ELF-1 (cell line): ENCODE measurements around the gene ACSF3.

Experiments used
- DNase-seq: peaks from one replicate; pipeline ENCODE4 v3.0.0-alpha.2; 2016; ENCODE audit warnings: low read depth, low spot score

The ACSF3 gene

GRCh38 chr16:89144681-89145080 lies 51.0 kb downstream of the ACSF3 start:
- DNase-seq: no peak

DNA sequence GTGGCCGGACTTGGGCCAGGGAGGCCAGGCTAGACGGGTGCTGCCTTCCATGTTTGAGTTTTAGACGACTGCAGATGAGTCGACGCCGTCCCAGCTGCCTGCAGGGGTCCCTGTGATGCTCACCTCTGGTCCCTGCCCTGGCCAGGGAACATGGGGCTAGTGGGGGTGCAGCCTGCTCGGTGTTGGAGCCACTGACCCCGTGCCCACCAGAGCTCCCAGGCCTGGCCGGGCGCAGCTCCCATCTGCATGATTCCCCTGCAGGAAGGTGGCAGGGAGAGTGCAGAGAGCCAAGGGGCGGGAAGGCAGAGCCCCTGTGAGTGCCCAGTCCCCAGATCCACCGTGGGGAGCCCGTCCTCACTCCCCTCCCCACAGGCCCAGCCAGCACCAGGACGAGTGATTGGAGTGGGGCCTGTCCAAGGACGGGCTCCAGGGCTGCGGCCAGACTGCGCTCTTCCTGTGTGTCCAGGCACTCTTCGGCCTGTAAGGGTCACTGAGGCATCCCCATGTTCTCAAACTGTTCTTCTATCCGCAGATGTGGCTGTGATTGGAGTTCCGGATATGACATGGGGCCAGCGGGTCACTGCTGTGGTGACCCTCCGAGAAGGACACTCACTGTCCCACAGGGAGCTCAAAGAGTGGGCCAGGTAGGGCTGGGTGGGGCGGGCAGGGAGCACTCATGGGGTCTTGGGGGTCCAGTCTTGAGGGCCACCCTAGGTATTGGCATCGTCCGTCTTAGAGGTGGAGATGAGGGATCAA lies 51.9 kb downstream of the ACSF3 start:
- no peak for DNase-seq

DNA sequence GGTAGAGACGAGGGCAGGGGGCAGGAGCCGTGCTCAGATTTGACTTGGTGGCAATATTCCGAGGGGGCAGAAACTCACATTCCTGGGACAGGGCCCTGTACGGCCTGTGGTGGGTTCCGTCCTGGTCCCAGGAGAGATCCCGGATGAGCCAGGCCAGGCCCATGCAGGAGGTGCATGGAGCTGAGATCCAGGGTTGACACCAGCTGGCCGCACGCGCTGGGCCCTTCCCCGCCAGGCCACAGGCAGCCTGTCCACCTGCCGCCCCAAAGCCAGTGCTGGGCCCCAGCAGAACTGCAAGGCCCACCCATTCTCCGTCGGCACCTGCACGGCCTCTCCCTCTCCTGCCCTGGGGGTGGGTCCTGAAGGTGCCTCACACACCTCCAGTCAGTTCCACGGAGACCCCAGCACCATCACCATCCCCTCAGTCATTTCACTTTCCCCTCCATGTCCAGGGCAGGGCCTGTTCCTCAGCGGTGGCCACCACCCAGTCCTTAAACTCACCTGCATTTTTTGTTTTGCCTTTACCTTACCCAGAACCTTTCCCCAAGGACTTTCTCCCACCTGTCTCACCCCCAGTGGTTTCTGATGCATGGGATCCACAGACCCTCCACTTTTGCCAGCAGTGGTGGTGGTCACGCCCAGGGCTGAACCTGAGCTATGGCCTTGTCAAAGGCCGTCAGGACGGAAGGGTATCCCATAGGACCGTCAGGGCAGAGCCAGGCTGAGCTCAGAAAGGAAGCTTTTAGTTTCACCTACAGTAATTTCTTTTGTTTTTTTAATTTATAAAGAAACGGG lies 52.8 kb downstream of the ACSF3 start:
- DNase-seq: no peak

- DNase-seq: no peak
Observed at GRCh38 chr16:89147085-89147817, 53.6 kb downstream of the ACSF3 start.

DNA sequence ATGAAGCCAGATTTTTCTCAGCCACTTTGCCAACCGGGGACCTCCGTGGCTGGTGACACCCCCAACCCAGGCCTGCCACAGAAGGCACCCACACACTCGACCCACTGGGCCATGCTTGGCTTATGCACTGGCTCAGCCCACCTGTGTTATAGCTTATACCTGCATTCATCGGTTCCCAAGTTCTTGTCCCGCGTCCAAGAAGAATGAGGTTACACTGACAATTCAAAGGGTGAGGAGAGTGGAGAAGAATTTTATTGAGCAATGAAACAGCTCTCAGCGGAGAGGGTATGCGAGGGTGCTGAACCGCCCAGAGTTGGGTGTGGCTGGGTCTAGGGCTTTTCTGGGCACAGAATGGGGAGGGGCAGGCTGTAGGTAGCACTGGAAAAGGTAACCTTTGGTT lies 55.7 kb downstream of the ACSF3 start:
- DNase-seq: no peak

GRCh38 chr16:89150090-89150835 lies 56.6 kb downstream of the ACSF3 start:
- DNase-seq: no peak

GRCh38 chr16:89150981-89151380 lies 57.3 kb downstream of the ACSF3 start:
- DNase-seq: no peak

DNA sequence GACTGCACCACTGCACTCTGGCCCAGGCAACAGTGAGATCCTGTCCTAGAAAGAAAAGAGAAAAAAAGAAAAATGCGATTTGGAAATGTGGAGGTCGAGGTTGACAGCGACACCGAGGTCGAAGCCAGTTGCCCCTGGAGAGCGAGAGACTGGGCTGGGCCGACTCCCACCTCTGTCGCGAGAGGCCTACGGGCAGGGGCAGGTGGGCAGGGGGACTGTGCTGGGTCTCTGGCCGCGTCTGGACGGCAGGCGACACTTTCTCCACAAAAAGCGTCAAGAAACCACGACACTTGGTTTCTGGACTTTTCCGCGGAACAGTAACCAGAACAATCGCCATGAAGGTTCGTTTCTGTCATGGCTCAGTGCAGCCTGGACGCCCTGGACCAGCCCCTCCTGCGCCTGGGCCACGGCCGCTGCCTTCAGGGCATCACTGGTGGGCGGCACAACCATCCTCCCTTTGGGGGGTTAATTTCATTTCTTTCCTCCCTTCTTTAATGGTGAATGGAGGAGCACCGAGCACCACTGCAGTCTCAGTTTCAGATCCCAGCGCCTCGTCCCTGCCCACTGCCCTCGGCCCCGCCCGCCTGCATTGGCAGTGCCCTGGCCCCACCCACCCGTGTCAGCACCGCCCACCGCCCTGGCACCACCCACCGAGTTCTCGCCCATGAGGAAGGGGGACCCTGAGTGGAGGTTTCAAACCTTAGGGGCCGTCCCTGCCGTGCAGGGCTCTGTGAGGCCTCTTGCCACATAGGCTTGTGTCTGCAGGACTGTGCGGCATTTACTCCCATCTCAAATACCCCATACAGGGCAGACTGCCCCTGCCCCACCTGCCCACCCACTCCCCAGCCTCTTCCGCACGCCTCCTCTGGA lies 59.4 kb downstream of the ACSF3 start:
- DNase-seq: no peak

DNA sequence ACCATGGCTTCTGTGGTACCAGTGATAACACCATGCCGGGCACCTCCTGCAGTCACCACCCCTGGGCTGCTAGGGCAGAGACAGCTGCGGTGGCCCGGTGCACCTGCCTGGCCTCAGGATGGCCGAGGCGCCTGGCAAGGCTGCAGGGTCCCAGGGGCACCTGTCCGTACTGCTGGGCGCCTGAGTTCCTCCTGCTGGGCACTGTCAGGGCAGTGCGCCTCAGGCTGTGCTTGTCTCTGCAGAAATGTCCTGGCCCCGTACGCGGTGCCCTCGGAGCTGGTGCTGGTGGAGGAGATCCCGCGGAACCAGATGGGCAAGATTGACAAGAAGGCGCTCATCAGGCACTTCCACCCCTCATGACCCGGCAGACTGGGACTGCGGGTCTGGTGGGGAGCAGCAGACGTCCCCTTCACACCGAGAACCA lies 60.2 kb downstream of the ACSF3 start:
- peak; percentile 62 for DNase-seq

DNA sequence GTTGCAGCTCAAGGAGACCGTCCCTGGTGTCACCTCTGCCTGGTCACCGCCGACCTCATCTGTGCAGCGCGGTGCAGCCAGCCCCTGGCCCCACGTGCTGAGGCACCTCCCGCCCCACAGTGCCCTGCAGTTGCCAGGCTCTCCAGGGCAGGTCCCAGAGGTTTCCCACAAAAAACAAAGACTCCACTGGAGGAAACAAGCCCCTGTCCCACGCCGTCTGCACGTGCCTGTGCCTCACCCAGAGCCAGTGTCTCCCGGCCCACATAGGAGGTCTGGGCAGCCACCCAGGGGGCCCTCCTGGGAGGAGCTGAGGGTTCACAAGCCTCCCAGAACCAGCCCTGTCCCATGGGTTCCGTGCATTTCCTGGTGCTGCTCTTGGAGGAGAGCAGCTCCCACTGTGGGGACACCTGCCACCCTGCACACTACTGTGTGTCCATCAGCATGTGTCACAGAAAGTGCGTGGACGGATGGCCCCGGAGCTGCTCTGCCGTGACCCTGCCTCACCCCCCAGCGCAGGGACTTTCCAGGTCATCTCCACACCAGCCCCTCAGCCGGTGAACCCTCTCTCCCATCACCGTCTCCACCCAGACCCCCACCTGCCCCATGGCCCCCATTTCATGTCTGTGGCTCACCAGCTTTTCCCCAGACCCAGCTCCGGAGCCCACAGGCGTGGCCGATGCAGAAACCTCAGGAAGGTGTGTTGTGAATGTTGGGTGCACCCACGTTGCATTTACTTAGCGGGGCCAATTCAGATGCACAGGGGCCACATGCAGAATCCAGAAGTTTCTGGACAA lies 60.9 kb downstream of the ACSF3 start:
- no peak for DNase-seq

GRCh38 chr16:89155184-89155679 lies 61.6 kb downstream of the ACSF3 start:
- peak; percentile 46 for DNase-seq

DNA sequence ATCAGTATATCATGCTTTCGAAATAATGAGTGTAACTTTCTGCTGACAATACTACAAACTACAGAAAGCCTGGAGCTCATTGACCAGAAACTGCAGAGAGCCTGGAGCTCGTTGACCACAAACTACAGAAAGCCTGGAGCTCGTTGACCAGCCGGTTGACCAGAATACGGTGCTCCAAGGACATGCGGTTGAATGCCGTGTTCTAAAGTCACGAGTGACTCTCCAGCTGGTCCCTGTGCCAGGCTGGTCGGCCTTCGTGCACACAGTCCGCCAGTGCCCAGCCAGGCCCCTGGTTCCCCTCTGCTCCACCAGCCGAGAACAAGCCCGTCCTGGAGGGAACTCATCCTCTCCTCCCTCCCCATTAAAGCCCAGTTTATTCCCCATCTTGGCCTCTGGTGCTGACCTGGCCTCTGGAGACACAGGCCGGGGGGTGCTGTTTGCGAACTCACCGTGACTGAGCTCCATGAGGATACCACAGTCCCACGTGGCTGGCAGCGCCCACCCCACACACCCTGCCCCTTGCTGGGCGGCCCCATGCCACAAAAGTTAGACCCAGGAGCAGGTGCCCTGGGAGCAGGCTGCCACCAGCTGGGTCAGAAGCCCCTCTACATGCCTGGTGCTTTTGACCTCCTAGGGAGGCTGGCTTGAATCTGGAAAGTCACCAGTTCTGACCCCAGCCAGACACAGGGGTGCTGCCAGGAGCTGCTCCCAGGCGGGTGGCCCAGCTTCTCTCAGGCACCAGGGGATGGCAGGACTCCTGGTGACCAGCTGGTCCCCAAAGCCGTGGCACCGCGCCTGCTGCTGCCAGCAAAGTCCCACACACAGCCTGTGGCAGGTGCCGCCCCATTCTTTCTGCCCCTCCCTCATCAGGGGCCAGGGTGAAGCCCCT lies 62.4 kb downstream of the ACSF3 start:
- DNase-seq: no peak

DNA sequence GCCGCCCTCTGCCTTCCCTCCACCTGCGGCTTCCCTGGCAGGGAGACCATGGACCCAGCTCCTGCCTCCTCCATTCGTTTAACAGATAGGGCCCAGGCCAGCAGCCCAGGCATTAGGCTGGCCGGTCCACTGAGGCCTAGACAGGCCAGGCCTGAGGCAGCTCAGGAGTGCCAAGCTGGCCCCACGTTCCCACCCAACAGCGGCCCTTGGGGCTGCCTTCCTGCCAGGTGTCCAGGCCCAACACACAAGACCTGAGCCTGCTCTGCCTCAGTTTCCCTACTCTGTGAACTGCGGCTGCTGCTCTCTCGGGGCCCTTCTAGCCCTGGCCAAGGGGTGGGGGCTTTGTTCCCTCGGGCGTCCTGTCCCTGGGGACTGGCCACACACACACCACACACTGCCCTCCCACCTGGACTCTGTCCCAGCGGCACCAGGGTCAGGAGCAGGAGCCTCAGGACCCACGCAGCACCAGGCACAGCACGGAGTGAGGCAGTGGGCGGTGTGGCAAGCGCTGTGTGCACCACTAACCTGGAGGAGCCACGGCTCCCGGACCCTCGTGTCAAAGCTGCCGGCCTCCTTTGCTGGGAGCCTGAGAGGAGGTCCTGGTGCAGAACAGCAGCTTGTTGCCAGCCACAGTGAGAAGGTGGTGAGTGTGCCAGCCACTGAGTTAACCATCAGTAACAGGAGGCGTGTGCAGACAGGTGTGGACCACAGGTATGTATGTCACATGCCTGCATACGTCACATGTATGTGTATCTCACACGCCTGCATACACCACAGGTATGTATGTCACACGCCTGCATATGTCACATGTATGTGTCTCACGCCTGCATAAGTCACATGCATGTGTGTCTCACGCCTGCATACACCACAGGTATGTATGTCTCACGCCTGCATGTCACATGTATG lies 63.3 kb downstream of the ACSF3 start:
- no peak for DNase-seq

DNA sequence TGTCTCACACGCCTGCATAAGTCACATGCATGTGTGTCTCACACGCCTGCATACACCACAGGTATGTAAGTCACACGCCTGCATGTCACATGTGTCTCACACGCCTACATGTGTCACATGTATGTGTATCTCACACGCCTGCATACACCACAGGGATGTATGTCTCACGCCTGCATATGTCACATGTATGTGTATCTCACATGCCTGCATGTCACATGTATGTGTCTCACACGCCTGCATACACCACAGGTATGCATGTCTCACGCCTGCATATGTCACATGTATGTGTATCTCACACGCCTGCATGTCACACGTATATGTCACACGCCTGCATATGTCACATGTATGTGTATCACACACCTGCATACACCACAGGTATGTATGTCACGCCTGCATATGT lies 64.1 kb downstream of the ACSF3 start:
- no peak for DNase-seq

DNA sequence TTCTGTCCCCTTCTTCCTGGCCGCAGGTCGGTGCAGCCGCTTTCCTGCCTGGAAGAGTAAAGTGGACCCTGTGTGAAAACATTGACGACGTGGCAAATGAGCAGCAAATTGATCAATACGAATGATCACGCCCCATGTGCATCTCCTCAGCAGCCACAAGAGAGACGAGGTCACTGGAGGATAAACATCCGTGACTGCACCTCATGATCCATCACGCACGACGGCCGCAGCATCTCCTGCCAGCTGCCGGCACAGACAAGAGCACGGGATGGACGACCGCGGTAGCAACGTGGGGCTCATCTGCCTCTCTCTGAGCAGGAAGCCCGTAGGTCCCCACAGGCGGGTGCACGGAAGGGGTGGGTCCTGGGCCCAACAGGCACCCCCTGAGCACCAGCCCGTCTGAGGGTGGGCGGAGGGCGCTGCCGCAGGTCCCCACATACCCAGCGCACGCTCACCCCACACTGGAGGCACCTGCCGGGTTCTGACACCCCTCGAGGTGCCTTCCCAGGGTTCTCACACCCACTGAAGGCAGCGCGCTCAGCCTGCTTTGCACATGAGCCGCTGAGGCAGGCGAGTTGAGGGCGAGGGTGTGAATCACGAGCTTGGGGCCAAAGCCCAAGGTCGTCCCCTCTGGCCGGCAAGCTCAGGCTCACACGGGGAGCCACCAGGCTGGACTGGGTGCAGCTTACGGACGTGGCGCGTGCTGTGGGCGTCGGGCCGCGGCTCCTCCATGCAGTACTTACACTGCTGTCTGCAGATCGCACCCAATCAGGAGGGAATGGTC lies 65.6 kb downstream of the ACSF3 start:
- DNase-seq: no peak

- DNase-seq: no peak
Observed at GRCh38 chr16:89159850-89160354, 66.2 kb downstream of the ACSF3 start.
